Stimulated activated CD4-positive, alpha-beta T cell treated with anti-CD3 and anti-CD28 coated beads, TNF-alpha, amount 100 ng/mL, for 4 hours (primary cell): Measurements from ENCODE around the gene RPS6KC1.
"Not testable (repeated sequence)": the region's sequence is repeated elsewhere in the genome, so short reads cannot be mapped to it uniquely, and the experiment has no call there.

ENCODE experiments used
- DNase-seq, 3 experiments: peaks; one replicate each; pipeline ENCODE4 v3.0.0-alpha.2; 2020; ENCODE audit warnings: low read depth in 3 of 3

The RPS6KC1 gene

DNA sequence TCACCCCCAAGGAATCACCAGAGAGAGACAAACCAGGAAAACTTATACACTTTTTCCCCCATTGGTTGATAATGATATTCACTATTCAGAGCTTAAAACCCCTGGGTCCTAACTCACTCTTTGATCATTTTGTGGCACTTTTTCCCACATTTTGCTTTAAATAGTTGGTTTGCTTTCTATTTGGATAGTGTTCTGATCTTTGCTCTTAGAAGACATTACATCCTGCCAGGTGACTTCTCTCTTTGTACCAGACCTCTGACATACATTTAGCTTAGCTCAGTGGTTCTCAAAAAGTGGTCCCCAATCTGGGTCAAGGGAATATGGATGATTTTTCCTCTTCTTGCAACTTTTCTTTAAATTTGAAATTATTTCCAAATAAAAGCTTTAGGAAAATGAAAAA is 228.4 kb downstream of the RPS6KC1 start:
- no peak for DNase-seq

GRCh38 chr1:213281640-213282301 is 230.7 kb downstream of the RPS6KC1 start:
- DNase-seq, result no peak

- DNase-seq, result no peak
These were observed 233.6 kb downstream of the RPS6KC1 start for GRCh38 chr1:213284626-213285025.

DNA sequence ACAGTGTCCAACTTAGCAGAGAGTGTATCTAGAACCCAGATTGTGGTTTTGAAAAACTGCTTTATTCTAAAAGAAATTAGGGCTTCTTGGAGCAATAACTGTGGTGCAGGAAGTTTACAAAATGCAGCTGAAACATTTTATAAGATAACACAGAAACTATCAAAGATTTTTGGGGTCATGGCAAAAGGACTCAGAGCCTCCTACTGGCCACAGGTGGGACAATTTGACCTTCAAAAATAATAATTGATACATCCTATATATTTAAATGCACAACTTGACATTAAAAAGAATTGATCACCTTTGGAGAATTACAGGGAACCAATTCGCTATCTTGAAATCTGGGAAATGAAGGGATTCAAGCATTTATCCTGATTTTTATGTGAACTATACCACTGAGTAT is 235.2 kb downstream of the RPS6KC1 start:
- no peak for DNase-seq

- no peak for DNase-seq
These were observed 236.9 kb downstream of the RPS6KC1 start for GRCh38 chr1:213287987-213288386.

- DNase-seq, result no peak
These were observed 240.5 kb downstream of the RPS6KC1 start for GRCh38 chr1:213291526-213291925.

DNA sequence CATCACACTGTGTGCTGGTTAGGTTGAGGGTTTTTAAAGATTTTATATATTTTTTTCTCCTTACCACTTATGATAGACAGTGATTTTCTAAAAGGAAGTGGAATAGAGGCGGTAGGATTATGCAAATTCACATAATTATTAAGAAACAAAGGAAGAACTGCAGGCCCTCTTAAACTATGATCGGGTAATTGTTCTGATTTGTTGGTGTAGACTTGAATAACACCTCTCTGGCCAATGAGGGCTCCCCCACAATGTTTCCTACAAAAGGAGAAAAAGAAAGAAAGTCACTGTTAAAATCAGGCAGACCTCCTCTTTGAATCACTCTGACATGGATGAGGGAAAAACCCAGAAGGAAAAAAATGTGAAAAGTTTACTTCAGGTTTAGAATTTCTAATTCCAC is 241.6 kb downstream of the RPS6KC1 start:
- no peak for DNase-seq

DNA sequence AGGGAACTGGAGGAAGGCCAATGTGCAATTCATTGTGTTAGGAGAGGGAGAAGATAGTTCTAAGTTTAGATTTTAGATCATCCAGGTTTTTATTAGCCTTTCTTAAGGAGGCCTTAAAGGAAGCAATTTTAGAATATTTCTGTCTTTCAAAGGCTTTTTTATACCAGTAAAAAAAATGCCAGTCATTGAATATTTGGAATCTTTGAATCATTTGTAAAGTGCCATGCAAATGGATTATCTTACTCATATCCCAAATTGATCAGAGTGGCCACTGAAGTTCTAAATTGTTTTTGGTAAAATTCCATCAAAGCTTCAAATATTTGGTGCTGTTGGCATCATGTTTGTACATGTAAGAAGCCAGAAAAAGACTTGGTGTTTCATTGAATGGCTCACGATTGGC is 244.8 kb downstream of the RPS6KC1 start:
- DNase-seq, result no peak

DNA sequence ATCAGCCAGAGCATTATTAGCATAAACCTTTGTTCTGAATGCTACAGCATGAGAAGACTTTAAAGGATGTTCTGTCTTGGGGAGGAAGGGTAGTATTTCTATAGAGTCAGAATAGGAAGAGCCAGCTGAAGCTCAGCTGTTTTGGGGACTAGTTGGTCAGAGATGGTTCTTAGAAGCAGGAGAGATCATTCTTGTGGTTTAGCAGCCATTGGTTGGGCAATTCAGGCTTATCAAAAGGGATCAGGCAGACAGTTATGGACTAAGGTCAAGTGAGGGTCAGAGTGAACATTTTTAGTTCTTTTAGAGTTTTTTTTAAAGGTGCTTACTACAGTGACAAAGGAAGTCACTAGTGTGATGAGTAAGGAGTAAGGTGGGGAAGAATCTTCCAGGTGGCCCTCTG is 245.5 kb downstream of the RPS6KC1 start:
- no peak for DNase-seq

DNA sequence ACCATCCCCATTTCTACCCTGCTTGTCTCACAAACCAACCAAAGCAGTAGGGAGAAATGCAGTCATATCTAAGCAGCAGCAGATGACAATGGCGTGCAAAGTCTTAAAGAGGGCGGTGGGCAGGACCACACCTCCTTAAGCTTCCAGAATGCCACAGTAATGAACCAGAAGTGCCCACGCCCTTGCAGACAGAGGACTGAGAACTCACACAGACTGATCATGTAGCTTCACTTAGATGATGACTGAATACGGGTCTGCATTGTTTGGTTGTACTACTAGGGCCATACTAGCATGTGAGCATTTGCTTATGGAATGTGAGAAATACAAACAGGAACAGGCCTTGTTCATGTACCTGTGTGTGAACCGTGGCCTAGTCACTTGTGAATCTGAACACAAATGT is 246.0 kb downstream of the RPS6KC1 start:
- DNase-seq, result no peak

DNA sequence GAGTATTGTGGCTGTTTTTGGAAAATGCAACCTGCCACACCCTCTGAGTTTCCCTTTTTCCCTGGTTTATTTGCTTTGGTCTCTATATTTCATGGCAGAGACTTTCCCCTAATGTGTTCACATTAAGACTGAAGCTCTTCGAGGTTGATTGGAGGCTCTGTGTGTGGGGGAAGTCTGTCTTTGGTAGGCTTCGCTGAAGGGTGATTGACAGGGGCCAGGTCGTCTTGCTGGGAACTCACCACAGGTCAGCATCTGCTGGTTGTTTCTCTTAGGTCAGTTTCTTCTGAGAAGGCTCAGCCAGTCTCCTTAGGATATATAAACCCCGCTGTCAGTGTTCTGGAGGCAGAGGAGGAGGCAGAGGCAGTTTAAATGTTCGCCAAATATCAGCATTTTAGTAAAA is 249.4 kb downstream of the RPS6KC1 start:
- DNase-seq, result no peak

DNA sequence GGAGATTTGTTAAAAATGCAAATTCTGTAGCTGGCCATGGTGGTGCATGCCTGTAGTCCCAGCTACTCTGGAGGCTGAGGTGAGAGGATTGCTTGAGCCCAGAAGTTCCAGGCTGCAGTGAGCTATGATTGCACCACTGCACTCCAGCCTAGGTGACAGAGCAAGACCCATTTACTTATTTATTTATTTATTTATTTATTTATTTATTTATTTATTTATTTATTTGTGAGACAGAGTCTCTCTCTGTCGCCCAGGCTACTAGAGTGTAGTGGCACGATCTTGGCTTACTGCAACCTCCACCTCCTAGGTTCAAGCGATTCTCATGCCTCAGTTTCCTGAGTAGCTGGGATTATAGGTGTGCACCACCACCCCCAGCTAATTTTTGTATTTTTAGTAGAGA is 250.5 kb downstream of the RPS6KC1 start:
- DNase-seq, result not testable (repeated sequence)

- DNase-seq, result no peak
These were observed 252.2 kb downstream of the RPS6KC1 start for GRCh38 chr1:213303286-213303685.

- no peak for DNase-seq
These were observed 264.5 kb downstream of the RPS6KC1 start for GRCh38 chr1:213315571-213315970.

DNA sequence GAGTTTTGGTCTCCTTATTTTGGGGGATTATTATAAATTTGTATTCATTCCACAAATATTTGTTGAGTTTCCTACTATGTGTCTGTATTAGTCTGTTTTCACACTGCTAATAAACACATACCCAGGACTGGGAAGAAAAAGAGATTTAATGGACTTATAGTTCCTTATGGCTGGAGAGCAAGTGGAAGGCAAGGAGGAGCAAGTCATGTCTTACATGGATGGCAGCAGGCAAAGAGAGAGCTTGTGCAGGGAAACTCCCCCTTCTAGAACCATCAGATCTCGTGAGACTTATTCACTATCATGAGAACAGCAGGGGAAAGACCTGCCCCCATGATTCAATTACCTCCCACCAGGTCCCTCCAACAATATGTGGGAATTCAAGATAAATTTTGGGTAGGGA is 267.4 kb downstream of the RPS6KC1 start:
- not testable (repeated sequence) for DNase-seq

- no peak for DNase-seq
These were observed 269.3 kb downstream of the RPS6KC1 start for GRCh38 chr1:213320191-213320870.
